CD4-positive, CD25-positive, alpha-beta regulatory T cell (primary cell): ENCODE data around the gene LMNTD2. TPM values are rescaled to one million over a fixed set of nuclear protein-coding genes. Genes with fewer than 3 reads are reported as not detected.

Experiments used
- ATAC-seq, 2 donors: fragments of 150-1000 bp; cut with Tn5 transposase; one replicate each; pipeline ENCODE4 v1.10.0; 2021; ENCODE audit warnings: low read depth in 2 of 2, moderate number of reproducible peaks in 2 of 2, moderate library complexity in 1 of 2
- DNase-seq, 3 donors: peaks; one replicate each; pipeline versions ENCODE4 v3.0.0 to v3.0.0-alpha.2; 2012 to 2022; ENCODE audit warnings: mixed read lengths in 1 of 3
- H3K27ac ChIP-seq: one replicate; pipeline ENCODE4 v1.7.0; 2013; ENCODE audit warnings: mild to moderate bottlenecking, low read length; ENCODE audit not compliant: insufficient read depth, poor library complexity, severe bottlenecking
- H3K27me3 ChIP-seq: one replicate; pipeline ENCODE4 v1.7.0; 2013; ENCODE audit warnings: low read length; ENCODE audit not compliant: control insufficient read depth, insufficient read depth
- H3K36me3 ChIP-seq: one replicate; pipeline ENCODE4 v1.7.0; 2013; ENCODE audit warnings: mild to moderate bottlenecking, low read length, moderate library complexity; ENCODE audit not compliant: control insufficient read depth, insufficient read depth
- H3K4me1 ChIP-seq: 2 replicates; pipeline ENCODE4 v1.7.0; 2013; ENCODE audit warnings: mild to moderate bottlenecking, low read length; ENCODE audit not compliant: insufficient read depth, control insufficient read depth, poor library complexity, severe bottlenecking
- H3K4me3 ChIP-seq: one replicate; pipeline ENCODE4 v1.7.0; 2013; ENCODE audit warnings: low read depth, mild to moderate bottlenecking, low read length, moderate library complexity
- H3K9me3 ChIP-seq, 2 experiments: 1 replicate in 1 of 2; 2 replicates in 1 of 2; pipeline ENCODE4 v1.7.0; 2013; ENCODE audit warnings: low read length in 2 of 2, mild to moderate bottlenecking in 1 of 2, moderate library complexity in 1 of 2; ENCODE audit not compliant: control insufficient read depth in 2 of 2
- H3K27ac Mint-ChIP-seq, 3 donors: one replicate each; pipeline ENCODE4 v1.8.0; 2020 to 2022; ENCODE audit warnings: mild to moderate bottlenecking in 3 of 3, mixed read lengths in 3 of 3, moderate library complexity in 2 of 3
- H3K27me3 Mint-ChIP-seq: one replicate; pipeline ENCODE4 v1.8.0; 2022; ENCODE audit warnings: mild to moderate bottlenecking, mixed read lengths
- H3K36me3 Mint-ChIP-seq: one replicate; pipeline ENCODE4 v1.8.0; 2020; ENCODE audit warnings: mixed read lengths
- H3K4me1 Mint-ChIP-seq, 4 donors: one replicate each; pipeline ENCODE4 v1.8.0; 2020 to 2022; ENCODE audit warnings: mixed read lengths in 4 of 4, mild to moderate bottlenecking in 1 of 4
- H3K4me3 Mint-ChIP-seq, 4 donors: one replicate each; pipeline ENCODE4 v1.8.0; 2020 to 2022; ENCODE audit warnings: mild to moderate bottlenecking in 4 of 4, mixed read lengths in 4 of 4, moderate library complexity in 3 of 4
- H3K9me3 Mint-ChIP-seq, 7 donors: one replicate each; pipeline ENCODE4 v1.8.0; 2020 to 2022; ENCODE audit warnings: mixed read lengths in 7 of 7, mild to moderate bottlenecking in 3 of 7, moderate library complexity in 2 of 7
- polyA plus RNA-seq, 4 donors: library from polyadenylated mRNA; unstranded; fragments of 300-500 nt; fragmentation: Illumina TruSeq; gene quantifications; one replicate each; pipeline ENCODE4 v1.2.3, GENCODE V29; 2021
- total RNA-seq: library from RNA; stranded (reverse); gene quantifications from one replicate; pipeline ENCODE4 v1.2.3, GENCODE V29; 2022

The LMNTD2 gene
- total and polyA plus RNA-seq, 5 donors from 2014 or later = 0.79 to 5.1 (median 1.1) TPM

DNA sequence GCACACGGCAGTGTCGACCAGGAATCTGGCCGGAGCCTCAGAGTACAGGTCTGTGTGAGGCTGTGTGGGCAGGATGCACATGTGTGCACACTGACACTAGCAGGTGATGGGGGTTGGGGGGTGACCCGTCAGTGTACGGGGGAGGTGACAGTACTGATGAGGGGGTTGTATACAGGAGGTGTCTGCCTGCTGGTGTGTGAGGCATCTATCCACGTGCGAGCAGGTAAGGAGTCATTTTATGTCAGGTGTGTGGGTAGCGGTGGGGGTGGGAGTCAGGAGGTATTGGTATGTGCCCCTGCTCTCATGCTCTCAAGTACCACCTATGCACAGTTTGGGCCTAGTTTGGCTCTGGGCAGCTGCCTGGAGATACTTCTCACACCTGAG, 11.3 kb upstream of the LMNTD2 start:
- peak overlapping the region in 1 of 4 donors; percentile 32 for H3K4me3 Mint-ChIP-seq
- ATAC-seq = no peak
- H3K27ac Mint-ChIP-seq = no peak overlapping the region

DNA sequence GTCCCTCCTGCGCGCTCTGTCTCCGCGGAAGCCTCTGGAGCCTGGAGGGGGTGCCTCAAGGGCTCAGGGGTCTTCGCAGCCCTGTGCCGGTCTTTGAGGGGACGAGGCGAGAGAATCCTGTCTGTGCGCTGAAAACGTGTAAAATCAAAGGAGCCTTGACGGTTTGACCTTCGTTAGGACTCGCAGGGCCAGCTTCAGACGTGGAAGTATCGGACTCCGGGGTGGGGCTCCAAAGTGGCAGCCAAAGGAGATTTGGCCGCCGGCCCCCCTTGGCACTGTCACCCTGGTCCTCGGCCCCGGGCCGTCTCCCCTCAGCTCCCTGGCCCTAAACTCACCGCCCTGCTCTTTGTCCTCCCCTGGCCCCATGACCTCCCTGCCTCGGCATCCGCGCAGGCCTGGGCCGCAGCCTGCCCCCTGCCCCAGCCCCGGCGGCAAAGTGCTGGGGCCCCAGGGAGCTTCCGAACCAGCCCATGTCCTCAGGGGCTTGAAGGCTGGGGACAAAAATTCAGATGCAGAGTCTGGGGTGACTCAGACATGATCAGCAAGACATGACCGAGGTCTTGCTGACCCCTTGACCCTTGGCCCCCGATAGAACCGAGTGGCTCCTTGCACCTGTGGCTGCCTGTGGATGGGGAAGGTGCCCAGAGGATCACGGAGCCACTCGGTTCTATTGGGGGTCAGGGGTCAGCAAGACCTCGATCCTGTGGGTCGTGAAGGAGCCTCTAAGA, 8.8 kb upstream of the LMNTD2 start:
- Histone ChIP-seq H3K9me3 (no peaks in the 10 kb centered on the region), H3K4me3 (peak overlapping the region; percentile 48), H3K27ac (peak overlapping the region; percentile 68), H3K4me1 (peaks cover 16% of the 10 kb centered on the region), H3K36me3 (no peaks in the 10 kb centered on the region), H3K27me3 (no peaks in the 10 kb centered on the region)
- Mint-ChIP-seq H3K4me3 (peak overlapping the region; percentile 83 to 86 (median 84)), H3K9me3 (no peaks in the 10 kb centered on the region), H3K27me3 (no peaks in the 10 kb centered on the region), H3K4me1 (peaks cover 4 to 19% (median 5%) of the 10 kb centered on the region in 4 donors), H3K36me3 (no peaks in the 10 kb centered on the region), H3K27ac (peak overlapping the region in 2 of 3 donors; percentile 84 to 86)
- DNase-seq (no peak), ATAC-seq (no peak)

More for the DNA sequence above, 11.3 kb upstream of the LMNTD2 start:
- Histone ChIP-seq H3K9me3 (no peaks in the 10 kb centered on the region), H3K36me3 (no peaks in the 10 kb centered on the region), H3K4me1 (peaks cover 30% of the 10 kb centered on the region), H3K27ac (no peak overlapping the region), H3K4me3 (no peak overlapping the region), H3K27me3 (no peaks in the 10 kb centered on the region)
- DNase-seq = no peak
- Mint-ChIP-seq H3K27me3 (peaks cover 5% of the 10 kb centered on the region), H3K9me3 (peaks cover 0 to 1% (median 0%) of the 10 kb centered on the region in 7 donors), H3K36me3 (no peaks in the 10 kb centered on the region), H3K4me1 (peaks cover 4 to 31% (median 12%) of the 10 kb centered on the region in 4 donors)

DNA sequence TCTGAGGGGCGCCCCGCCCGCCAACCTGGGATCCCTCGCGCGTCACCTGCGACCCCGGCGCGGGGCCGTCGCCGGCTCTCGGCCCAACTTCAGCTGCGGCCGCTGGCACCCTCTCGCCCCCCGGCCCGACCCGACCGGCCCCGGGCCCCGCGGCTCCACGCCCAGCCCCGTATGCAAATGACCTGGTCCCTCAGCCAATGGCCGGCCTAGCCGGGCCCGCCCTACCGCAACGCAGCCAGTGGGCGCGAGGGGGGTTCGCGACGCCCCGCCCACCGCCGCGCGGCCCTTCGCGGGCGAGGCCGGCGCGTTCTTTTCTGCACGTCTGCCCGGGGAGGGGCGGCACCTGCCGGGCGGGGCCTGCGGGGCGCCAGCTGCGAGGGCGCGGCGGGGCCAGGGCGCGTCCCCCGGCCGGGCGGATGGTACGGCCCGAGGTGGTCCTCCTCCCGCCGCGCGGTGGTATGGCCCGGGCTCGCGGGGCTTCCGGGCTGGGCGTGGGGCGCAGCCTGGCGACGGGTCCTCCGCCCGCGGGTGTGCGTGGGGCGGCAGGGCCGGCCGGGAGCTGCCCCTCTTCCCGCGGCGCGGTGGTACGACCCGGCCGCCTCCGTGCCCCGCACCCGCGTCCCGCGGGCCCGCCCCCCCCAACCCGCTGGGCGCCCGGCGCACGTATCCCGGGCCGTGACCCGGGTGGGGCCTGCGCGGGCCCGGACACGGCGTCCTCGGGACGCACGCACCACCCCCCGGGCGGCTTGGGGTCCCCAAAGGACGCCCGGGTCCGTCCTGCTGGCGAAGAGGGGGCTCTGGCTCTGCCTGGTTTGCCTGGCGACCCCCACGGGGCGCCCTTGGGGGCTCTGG, 8.0 kb upstream of the LMNTD2 start:
- H3K27ac Mint-ChIP-seq = peak overlapping the region in 1 of 3 donors; percentile 84
- peak overlapping the region; percentile 68 for H3K27ac ChIP-seq
- peaks cover 0 to 15% (median 0%) of the 10 kb centered on the region in 4 donors for H3K4me1 Mint-ChIP-seq

DNA sequence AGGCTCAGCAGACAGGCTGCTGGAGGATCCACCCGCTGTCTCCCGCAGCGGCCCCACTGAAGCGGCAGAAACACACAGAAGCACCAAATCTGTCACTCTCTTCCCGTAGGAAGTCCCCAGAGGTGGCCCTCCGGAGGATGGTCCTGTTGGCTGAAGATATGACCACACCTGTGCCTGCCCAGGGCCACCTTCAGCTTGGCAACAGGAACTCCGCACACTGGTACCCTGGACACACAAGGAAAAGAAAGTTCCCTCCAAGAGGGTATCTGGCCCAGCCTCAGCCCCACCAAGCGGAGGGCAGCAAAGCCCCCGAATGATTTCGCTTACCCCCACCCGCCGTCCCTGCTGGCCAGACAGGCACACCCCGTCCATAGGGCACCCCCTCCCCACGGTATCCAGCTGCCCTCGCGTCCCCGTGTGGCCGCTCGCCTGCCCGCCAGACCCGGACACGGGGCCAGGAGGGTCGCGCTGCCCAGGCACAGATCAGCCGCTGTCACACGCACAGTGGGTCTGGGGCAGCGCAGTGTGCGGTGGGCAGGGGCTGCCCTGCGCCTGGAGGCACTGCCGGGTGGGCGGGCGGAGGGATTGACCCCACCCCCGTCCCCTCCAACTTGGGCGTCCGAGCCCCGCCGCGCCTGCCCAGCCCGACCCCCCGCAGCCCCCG, 7.2 kb upstream of the LMNTD2 start:
- peak overlapping the region; percentile 74 to 90 (median 78) for H3K4me3 Mint-ChIP-seq
- Histone ChIP-seq H3K9me3 (no peaks in the 10 kb centered on the region), H3K4me1 (peaks cover 13% of the 10 kb centered on the region), H3K27me3 (no peaks in the 10 kb centered on the region), H3K27ac (peak overlapping the region; percentile 47), H3K36me3 (no peaks in the 10 kb centered on the region), H3K4me3 (no peak overlapping the region)
- H3K36me3 Mint-ChIP-seq = no peaks in the 10 kb centered on the region
- ATAC-seq = no peak
- DNase-seq = peak in 2 of 3 donors; percentile 28 to 47
- peaks cover 0 to 11% (median 0%) of the 10 kb centered on the region in 4 donors for H3K4me1 Mint-ChIP-seq
- H3K9me3 Mint-ChIP-seq = no peaks in the 10 kb centered on the region
- H3K27me3 Mint-ChIP-seq = no peaks in the 10 kb centered on the region
- peak overlapping the region; percentile 26 to 65 (median 44) for H3K27ac Mint-ChIP-seq

More for the DNA sequence above, 8.0 kb upstream of the LMNTD2 start:
- H3K4me1 ChIP-seq = peaks cover 13% of the 10 kb centered on the region
- ATAC-seq (peak; percentile 87 to 89), DNase-seq (peak; percentile 91 to 96 (median 96))
- H3K36me3 Mint-ChIP-seq = no peaks in the 10 kb centered on the region
- no peaks in the 10 kb centered on the region for H3K27me3 ChIP-seq
- H3K36me3 ChIP-seq = no peaks in the 10 kb centered on the region
- no peaks in the 10 kb centered on the region for H3K9me3 Mint-ChIP-seq
- H3K4me3 Mint-ChIP-seq = peak overlapping the region; percentile 76 to 86 (median 84)
- H3K27me3 Mint-ChIP-seq = no peaks in the 10 kb centered on the region
- H3K9me3 ChIP-seq = no peaks in the 10 kb centered on the region
- H3K4me3 ChIP-seq = peak overlapping the region; percentile 48

- no peak overlapping the region for H3K4me3 ChIP-seq
- no peaks in the 10 kb centered on the region for H3K9me3 Mint-ChIP-seq
- H3K36me3 ChIP-seq = no peaks in the 10 kb centered on the region
- DNase-seq (no peak), ATAC-seq (no peak)
- no peaks in the 10 kb centered on the region for H3K27me3 ChIP-seq
- peak overlapping the region; percentile 74 to 90 (median 78) for H3K4me3 Mint-ChIP-seq
- no peaks in the 10 kb centered on the region for H3K36me3 Mint-ChIP-seq
- H3K4me1 Mint-ChIP-seq = peaks cover 0 to 11% (median 0%) of the 10 kb centered on the region in 4 donors
- H3K9me3 ChIP-seq = no peaks in the 10 kb centered on the region
- no peaks in the 10 kb centered on the region for H3K27me3 Mint-ChIP-seq
- H3K27ac Mint-ChIP-seq = peak overlapping the region; percentile 44 to 79 (median 65)
- H3K4me1 ChIP-seq = peaks cover 15% of the 10 kb centered on the region
- H3K27ac ChIP-seq = no peak overlapping the region
Measured at GRCh38 chr11:567011-567628, 6.6 kb upstream of the LMNTD2 start.

GRCh38 chr11:565921-566509, 5.5 kb upstream of the LMNTD2 start:
- Histone ChIP-seq H3K36me3 (no peaks in the 10 kb centered on the region), H3K4me1 (peaks cover 24% of the 10 kb centered on the region), H3K27ac (no peak overlapping the region), H3K9me3 (no peaks in the 10 kb centered on the region), H3K4me3 (no peak overlapping the region), H3K27me3 (no peaks in the 10 kb centered on the region)
- no peak for DNase-seq
- peaks cover 0 to 19% (median 2%) of the 10 kb centered on the region in 4 donors for H3K4me1 Mint-ChIP-seq
- no peaks in the 10 kb centered on the region for H3K27me3 Mint-ChIP-seq
- H3K9me3 Mint-ChIP-seq = no peaks in the 10 kb centered on the region
- no peak for ATAC-seq
- peak overlapping the region in 2 of 4 donors; percentile 54 to 90 for H3K4me3 Mint-ChIP-seq
- no peaks in the 10 kb centered on the region for H3K36me3 Mint-ChIP-seq
- no peak overlapping the region for H3K27ac Mint-ChIP-seq
